ENCODE measurements around the gene TPP2. TPM values are rescaled to one million over a fixed set of nuclear protein-coding genes. Genes with fewer than 3 reads are reported as not detected.

TPP2 gene
- total RNA-seq, 2 donors from 2014 or later = 31.4 to 31.8 TPM

DNA sequence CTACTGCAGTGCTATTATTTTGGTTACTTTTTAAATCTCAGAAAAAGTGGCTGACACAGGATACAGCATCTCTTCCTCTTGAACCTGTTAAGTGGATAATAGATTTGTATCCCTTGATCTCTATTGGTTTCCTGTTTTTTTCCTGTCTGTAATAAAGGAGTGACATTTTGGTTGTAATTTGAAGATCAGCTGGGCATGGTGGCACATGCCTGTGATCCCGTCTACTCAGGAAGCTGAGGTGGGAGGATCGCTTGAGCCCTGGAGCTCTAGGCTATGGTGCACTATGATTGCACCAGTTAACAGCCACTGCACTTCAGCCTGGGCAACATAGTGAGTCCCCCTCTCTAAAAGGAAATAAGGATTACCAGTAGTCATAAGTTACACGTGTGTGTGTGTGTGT lies 51.3 kb downstream of the TPP2 start:
- intact Hi-C loops (cut with DNase I) = no loop called here
- Histone ChIP-seq H3K27ac (no peak overlapping the region), H3K4me3 (no peak overlapping the region), H3K4me1 (replicated peaks) (no peaks in the 10 kb centered on the region), H3K9me3 (no peaks in the 10 kb centered on the region), H3K27me3 (replicated peaks; ENCODE audit: insufficient read depth) (no peaks in the 10 kb centered on the region), H3K36me3 (no peaks in the 10 kb centered on the region)
- TF ChIP-seq POLR2AphosphoS5 (IDR thresholded peaks at IDR 0.05) (no peak), POLR2A (IDR thresholded peaks at IDR 0.05) (no peak)
- TF ChIP-seq, protein P1, sequence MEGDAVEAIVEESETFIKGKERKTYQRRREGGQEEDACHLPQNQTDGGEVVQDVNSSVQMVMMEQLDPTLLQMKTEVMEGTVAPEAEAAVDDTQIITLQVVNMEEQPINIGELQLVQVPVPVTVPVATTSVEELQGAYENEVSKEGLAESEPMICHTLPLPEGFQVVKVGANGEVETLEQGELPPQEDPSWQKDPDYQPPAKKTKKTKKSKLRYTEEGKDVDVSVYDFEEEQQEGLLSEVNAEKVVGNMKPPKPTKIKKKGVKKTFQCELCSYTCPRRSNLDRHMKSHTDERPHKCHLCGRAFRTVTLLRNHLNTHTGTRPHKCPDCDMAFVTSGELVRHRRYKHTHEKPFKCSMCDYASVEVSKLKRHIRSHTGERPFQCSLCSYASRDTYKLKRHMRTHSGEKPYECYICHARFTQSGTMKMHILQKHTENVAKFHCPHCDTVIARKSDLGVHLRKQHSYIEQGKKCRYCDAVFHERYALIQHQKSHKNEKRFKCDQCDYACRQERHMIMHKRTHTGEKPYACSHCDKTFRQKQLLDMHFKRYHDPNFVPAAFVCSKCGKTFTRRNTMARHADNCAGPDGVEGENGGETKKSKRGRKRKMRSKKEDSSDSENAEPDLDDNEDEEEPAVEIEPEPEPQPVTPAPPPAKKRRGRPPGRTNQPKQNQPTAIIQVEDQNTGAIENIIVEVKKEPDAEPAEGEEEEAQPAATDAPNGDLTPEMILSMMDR (IDR thresholded peaks at IDR 0.05) = no peak
- 76% methylated on average over 3 of the region's 3 CpGs for WGBS
- no peak for DNase-seq (ENCODE audit: low spot score)

DNA sequence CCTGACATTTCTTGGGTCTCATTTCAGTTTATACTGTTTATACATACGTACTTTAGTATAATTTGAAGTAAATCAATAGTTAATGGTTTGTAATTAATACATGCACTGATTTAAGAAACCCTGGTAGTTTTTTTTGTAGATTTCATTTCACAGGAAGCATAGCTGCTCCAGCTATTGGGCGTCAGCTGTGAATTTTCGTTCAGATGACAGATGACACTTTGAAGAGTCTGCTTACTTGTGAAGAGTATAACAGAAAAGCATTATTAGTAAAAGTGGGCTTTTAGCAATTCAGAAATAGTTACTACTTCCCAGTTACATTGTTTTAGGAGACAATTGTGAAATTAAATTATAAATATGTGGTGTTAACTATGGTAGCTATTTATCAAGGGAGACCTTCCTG lies 53.7 kb downstream of the TPP2 start:
- Histone ChIP-seq H3K27ac (no peak overlapping the region), H3K9me3 (no peaks in the 10 kb centered on the region), H3K36me3 (no peaks in the 10 kb centered on the region), H3K4me1 (replicated peaks) (no peaks in the 10 kb centered on the region), H3K4me3 (no peak overlapping the region), H3K27me3 (replicated peaks; ENCODE audit: insufficient read depth) (no peaks in the 10 kb centered on the region)
- TF ChIP-seq POLR2AphosphoS5 (IDR thresholded peaks at IDR 0.05) (no peak), POLR2A (IDR thresholded peaks at IDR 0.05) (no peak)
- TF ChIP-seq, protein P1 (IDR thresholded peaks at IDR 0.05) = no peak
- WGBS = 96% methylated on average over 3 of the region's 3 CpGs
- DNase-seq (ENCODE audit: low spot score) = no peak
- intact Hi-C loops (cut with DNase I) = no loop called here

DNA sequence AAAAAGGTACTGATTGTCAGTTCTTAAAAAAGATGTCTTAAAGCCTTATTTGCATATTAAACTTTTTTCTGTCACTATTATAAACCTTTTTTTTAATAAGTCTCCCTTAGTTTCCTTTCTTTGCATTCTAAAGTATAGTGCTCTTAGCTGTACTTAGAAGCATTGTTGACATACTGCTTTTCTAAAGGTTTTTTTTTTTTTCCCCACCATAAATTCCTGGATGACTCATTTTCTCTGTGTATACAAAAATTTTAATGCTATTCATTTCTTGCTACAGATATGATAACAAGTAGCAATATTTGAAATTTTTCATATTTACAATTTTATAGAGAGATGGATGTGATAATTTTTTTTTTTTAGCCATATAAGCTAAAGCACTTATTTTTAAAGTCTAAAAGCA lies 54.6 kb downstream of the TPP2 start:
- no peaks in the 10 kb centered on the region for H3K27me3 ChIP-seq (replicated peaks; ENCODE audit: insufficient read depth)
- no peak for TF ChIP-seq POLR2AphosphoS5 (IDR thresholded peaks at IDR 0.05)
- TF ChIP-seq, protein P1 (IDR thresholded peaks at IDR 0.05) = no peak
- no peak for TF ChIP-seq POLR2A (IDR thresholded peaks at IDR 0.05)
- H3K9me3 ChIP-seq = no peaks in the 10 kb centered on the region
- no peaks in the 10 kb centered on the region for H3K36me3 ChIP-seq
- no peaks in the 10 kb centered on the region for H3K4me1 ChIP-seq (replicated peaks)
- no peak overlapping the region for H3K4me3 ChIP-seq
- H3K27ac ChIP-seq = no peak overlapping the region
- DNase-seq (ENCODE audit: low spot score) = no peak
- intact Hi-C loops (cut with DNase I) = no loop called here

DNA sequence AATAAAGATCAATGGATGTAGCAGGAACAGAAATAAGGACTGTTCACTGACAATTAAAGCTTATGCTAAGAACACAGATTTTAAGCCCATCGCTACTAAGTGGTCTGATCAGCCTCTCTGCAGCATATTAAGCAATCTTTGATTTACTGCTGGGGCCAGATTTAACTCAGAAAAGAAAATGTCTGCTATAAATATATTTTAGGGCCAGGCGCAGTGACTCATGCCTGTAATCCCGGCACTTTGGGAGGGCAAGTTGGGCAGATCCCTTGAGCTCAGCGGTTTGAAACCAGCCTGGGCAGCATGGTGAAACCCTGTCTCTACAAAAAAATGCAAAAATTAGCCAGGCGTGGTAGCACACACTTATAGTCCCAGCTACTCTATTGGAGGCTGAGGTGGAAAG lies 55.1 kb downstream of the TPP2 start:
- no peak for TF ChIP-seq POLR2A (IDR thresholded peaks at IDR 0.05)
- no peak for TF ChIP-seq POLR2AphosphoS5 (IDR thresholded peaks at IDR 0.05)
- TF ChIP-seq, protein P1 (IDR thresholded peaks at IDR 0.05) = no peak
- intact Hi-C loops (cut with DNase I) = no loop called here
- no peaks in the 10 kb centered on the region for H3K36me3 ChIP-seq
- WGBS = 69% methylated on average over 5 of the region's 5 CpGs
- no peaks in the 10 kb centered on the region for H3K9me3 ChIP-seq
- H3K4me3 ChIP-seq = no peak overlapping the region
- H3K27me3 ChIP-seq (replicated peaks; ENCODE audit: insufficient read depth) = no peaks in the 10 kb centered on the region
- no peak for DNase-seq (ENCODE audit: low spot score)
- H3K4me1 ChIP-seq (replicated peaks) = no peaks in the 10 kb centered on the region
- H3K27ac ChIP-seq = no peak overlapping the region

DNA sequence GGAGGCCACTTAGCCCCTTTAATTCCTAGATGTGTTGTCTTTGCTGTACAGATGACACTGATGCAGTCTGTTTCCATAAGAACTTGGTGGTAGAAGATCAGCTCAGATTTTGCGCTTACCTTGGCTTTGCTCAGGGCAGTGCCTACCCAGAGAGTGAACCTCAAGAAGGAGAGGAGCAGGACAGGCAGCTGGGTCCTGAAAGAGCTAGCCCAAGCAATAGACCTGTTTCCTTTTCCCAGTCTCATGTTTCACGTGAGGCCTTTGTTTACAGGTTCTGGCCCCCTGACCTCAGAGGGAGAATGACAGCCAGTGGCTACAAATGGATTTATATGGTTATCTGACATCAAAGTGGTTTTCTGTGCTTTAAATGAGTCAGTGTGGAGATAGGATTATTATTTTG lies 58.0 kb downstream of the TPP2 start:
- H3K27ac ChIP-seq = no peak overlapping the region
- H3K9me3 ChIP-seq = no peaks in the 10 kb centered on the region
- no peak for DNase-seq (ENCODE audit: low spot score)
- no peak overlapping the region for H3K4me3 ChIP-seq
- H3K36me3 ChIP-seq = no peaks in the 10 kb centered on the region
- intact Hi-C loops (cut with DNase I) = no loop called here
- no peaks in the 10 kb centered on the region for H3K27me3 ChIP-seq (replicated peaks; ENCODE audit: insufficient read depth)
- H3K4me1 ChIP-seq (replicated peaks) = no peaks in the 10 kb centered on the region
- WGBS = 78% methylated on average over 2 of the region's 2 CpGs
- TF ChIP-seq, protein P1 (IDR thresholded peaks at IDR 0.05) = no peak
- TF ChIP-seq POLR2AphosphoS5 (IDR thresholded peaks at IDR 0.05) = no peak
- no peak for TF ChIP-seq POLR2A (IDR thresholded peaks at IDR 0.05)

Data from prostate gland (tissue), 2 donors.